HCT116 (cell line): ENCODE data around the gene OR4B1. TPM values are rescaled to one million over a fixed set of nuclear protein-coding genes. Genes with fewer than 3 reads are reported as not detected.

ENCODE experiments used
- total RNA-seq: library from RNA; stranded (reverse); gene quantifications from one replicate; pipeline ENCODE4 v1.2.1, GENCODE V29; 2021; ENCODE audit not compliant: unreplicated experiment

OR4B1 gene
- total RNA-seq, 1 experiment from 2014 or later = not detected

Other genes starting within 250 kb of the OR4B1 start
- gene PTPRJ, start 236.3 kb upstream of the OR4B1 start, total RNA-seq = 19.1 TPM
- gene OR4X2, start 28.3 kb downstream of the OR4B1 start, total RNA-seq = not detected
- not detected for gene OR4X1, start 47.1 kb downstream of the OR4B1 start, total RNA-seq
- not detected for gene OR4S1, start 89.4 kb downstream of the OR4B1 start, total RNA-seq
- not detected for gene OR4C3, start 108.1 kb downstream of the OR4B1 start, total RNA-seq
- not detected for gene OR4C5, start 149.7 kb downstream of the OR4B1 start, total RNA-seq